ENCODE measurements around the gene VPS37C. TPM values are rescaled to one million over a fixed set of nuclear protein-coding genes. Genes with fewer than 3 reads are reported as not detected.
"Not testable (repeated sequence)": the region's sequence is repeated elsewhere in the genome, so short reads cannot be mapped to it uniquely, and the experiment has no call there.

VPS37C gene
- total RNA-seq: 10 to 100 TPM; 21.6 to 31.2 TPM
- long read RNA-seq, donor 1, transcript VPS37C-201 (5 exons, 2,865 nt): major isoform, 7 of 15 reads
- long read RNA-seq, donor 1, partial matches to known transcripts: 0 of 15 reads
- long read RNA-seq, donor 1, other reads (novel, unspliced or antisense): 8 of 15 reads
- long read RNA-seq, donor 2, partial matches to known transcripts: 1 of 21 reads
- long read RNA-seq, donor 2, other reads (novel, unspliced or antisense): 17 of 21 reads

- intact Hi-C loops (cut with DNase I): no loop called here
- DNase-seq (ENCODE audit: low spot score): peak; percentile 97
Measured at GRCh38 chr11:61161190-61162091, at the start of gene VPS37C. Gene VPS37C, minus strand, starts transcription at chr11:61161426. Its CDS starts 22,597 bp downstream, at chr11:61138829.

GRCh38 chr11:61210629-61211028 lies 49.4 kb upstream of the VPS37C start:
- DNase-seq (ENCODE audit: low spot score); intact Hi-C loops (cut with DNase I): not testable (repeated sequence)

- intact Hi-C loops (cut with DNase I); DNase-seq (ENCODE audit: low spot score): not testable (repeated sequence)
Measured at GRCh38 chr11:61207636-61208310, 46.5 kb upstream of the VPS37C start.

GRCh38 chr11:61204502-61205059 lies 43.4 kb upstream of the VPS37C start:
- DNase-seq (ENCODE audit: low spot score); intact Hi-C loops (cut with DNase I): not testable (repeated sequence)

- DNase-seq (ENCODE audit: low spot score); intact Hi-C loops (cut with DNase I): not testable (repeated sequence)
Measured at GRCh38 chr11:61203873-61204272, 42.6 kb upstream of the VPS37C start.

- DNase-seq (ENCODE audit: low spot score); intact Hi-C loops (cut with DNase I): not testable (repeated sequence)
Measured at GRCh38 chr11:61202950-61203746, 41.9 kb upstream of the VPS37C start, which contains the start of gene PGA3. Gene PGA3, plus strand, starts transcription at chr11:61203515. Its CDS starts 50 bp downstream, at chr11:61203565.

- no peak for DNase-seq (ENCODE audit: low spot score)
Measured at GRCh38 chr11:61201476-61201875, 40.2 kb upstream of the VPS37C start.

GRCh38 chr11:61198948-61199523 lies 37.8 kb upstream of the VPS37C start:
- DNase-seq (ENCODE audit: low spot score): no peak
- intact Hi-C loops (cut with DNase I): no loop called here

More at GRCh38 chr11:61201476-61201875, 40.2 kb upstream of the VPS37C start:
- intact Hi-C loops (cut with DNase I): no loop called here

- no peak for DNase-seq (ENCODE audit: low spot score)
- intact Hi-C loops (cut with DNase I): no loop called here
Measured at GRCh38 chr11:61198361-61198760, 37.1 kb upstream of the VPS37C start.

- intact Hi-C loops (cut with DNase I): no loop called here
- DNase-seq (ENCODE audit: low spot score): no peak
Measured at GRCh38 chr11:61195719-61196118, 34.5 kb upstream of the VPS37C start.

- no peak for DNase-seq (ENCODE audit: low spot score)
- intact Hi-C loops (cut with DNase I): loop anchor here in 1 of 2 donors (5.0 kb wide), 1 partner anchor 373 kb away; no protein-coding TSS in a partner anchor
Measured at GRCh38 chr11:61194981-61195695, 33.9 kb upstream of the VPS37C start.

- intact Hi-C loops (cut with DNase I): loop anchor here in 1 of 2 donors (5.0 kb wide), 1 partner anchor 372 kb away; no protein-coding TSS in a partner anchor
- no peak for DNase-seq (ENCODE audit: low spot score)
Measured at GRCh38 chr11:61194169-61194671, 33.0 kb upstream of the VPS37C start.

- DNase-seq (ENCODE audit: low spot score): no peak
- intact Hi-C loops (cut with DNase I): loop anchor here in 1 of 2 donors (5.0 kb wide), 1 partner anchor 371 kb away; no protein-coding TSS in a partner anchor
Measured at GRCh38 chr11:61193596-61193995, 32.4 kb upstream of the VPS37C start.

- DNase-seq (ENCODE audit: low spot score): no peak
- intact Hi-C loops (cut with DNase I): loop anchor here in 1 of 2 donors (5.0 kb wide), 2 partner anchors 63 to 368 kb away; no protein-coding TSS in a partner anchor
Measured at GRCh38 chr11:61189933-61190332, 28.7 kb upstream of the VPS37C start.

- peak; percentile 85 for DNase-seq (ENCODE audit: low spot score)
- intact Hi-C loops (cut with DNase I): loop anchor here in 1 of 2 donors (5.0 kb wide), 1 partner anchor 60 kb away; no protein-coding TSS in a partner anchor
Measured at GRCh38 chr11:61187505-61188130, 26.4 kb upstream of the VPS37C start.

GRCh38 chr11:61186504-61186903 lies 25.3 kb upstream of the VPS37C start:
- no peak for DNase-seq (ENCODE audit: low spot score)
- intact Hi-C loops (cut with DNase I): loop anchor here in 1 of 2 donors (5.0 kb wide), 1 partner anchor 59 kb away; no protein-coding TSS in a partner anchor

Data from posterior vena cava (tissue), 2 donors.